Neuronal stem cell (in vitro differentiated cells): ENCODE results near the gene DHX16.
A peak's percentile ranks its signal among the peaks of the same experiment; 100 is the strongest.

Source experiments
- DNase-seq: peaks from one replicate; pipeline ENCODE4 v3.0.0-alpha.2; 2013; ENCODE audit warnings: low spot score
- H2AFZ ChIP-seq: one replicate; pipeline ENCODE4 v1.6.1; 2013; ENCODE audit warnings: mild to moderate bottlenecking, low read length, inconsistent platforms
- H2AK5ac ChIP-seq: 2 replicates; pipeline ENCODE4 v1.6.1; 2013; ENCODE audit warnings: low read depth, mild to moderate bottlenecking, inconsistent platforms, low read length, moderate library complexity, mixed read lengths
- H2BK120ac ChIP-seq: 2 replicates; pipeline ENCODE4 v1.6.1; 2013; ENCODE audit warnings: low read depth, mild to moderate bottlenecking, inconsistent platforms, low read length, moderate library complexity, mixed read lengths
- H2BK12ac ChIP-seq: one replicate; pipeline ENCODE4 v1.6.1; 2013; ENCODE audit warnings: low read length, inconsistent platforms
- H2BK15ac ChIP-seq: 2 replicates; pipeline ENCODE4 v1.6.1; 2013; ENCODE audit warnings: mild to moderate bottlenecking, low read length, inconsistent platforms, mixed read lengths
- H2BK5ac ChIP-seq: one replicate; pipeline ENCODE4 v1.6.1; 2013; ENCODE audit warnings: inconsistent platforms, mild to moderate bottlenecking, low read length, moderate library complexity
- H3K14ac ChIP-seq: one replicate; pipeline ENCODE4 v1.6.1; 2013; ENCODE audit warnings: low read length, inconsistent platforms
- H3K18ac ChIP-seq: 2 replicates; pipeline ENCODE4 v1.6.1; 2013; ENCODE audit warnings: low read length, inconsistent platforms
- H3K23ac ChIP-seq: 2 replicates; pipeline ENCODE4 v1.6.1; 2013; ENCODE audit warnings: low read depth, mild to moderate bottlenecking, mixed read lengths, low read length, inconsistent platforms; ENCODE audit not compliant: poor library complexity
- H3K27ac ChIP-seq: replicated peaks from 3 replicates; pipeline ENCODE4 v1.5.1; 2013; ENCODE audit warnings: low read length, inconsistent platforms
- H3K27me3 ChIP-seq, 3 experiments: 2 replicates each; pipeline ENCODE4 v1.6.1; 2013; ENCODE audit warnings: low read length in 3 of 3, mild to moderate bottlenecking in 2 of 3, inconsistent platforms in 1 of 3, low read depth in 1 of 3, mixed read lengths in 1 of 3, moderate library complexity in 1 of 3; ENCODE audit not compliant: control insufficient read depth in 3 of 3, insufficient read depth in 3 of 3
- H3K36me3 ChIP-seq, 2 donors: replicated peaks in 1 of 2; 2 replicates each; pipeline ENCODE4 v1.6.1; 2013; ENCODE audit warnings: low read length in 2 of 2; ENCODE audit not compliant: control insufficient read depth in 2 of 2, insufficient read depth in 2 of 2
- H3K4ac ChIP-seq: 2 replicates; pipeline ENCODE4 v1.6.1; 2013; ENCODE audit warnings: inconsistent platforms, mild to moderate bottlenecking, low read length, moderate library complexity
- H3K4me1 ChIP-seq, 2 donors: 1 replicate in 1 of 2; 2 replicates in 1 of 2; pipeline ENCODE4 v1.6.1; 2013; ENCODE audit warnings: low read length in 2 of 2, low read depth in 1 of 2; ENCODE audit not compliant: control insufficient read depth in 2 of 2, insufficient read depth in 1 of 2
- H3K4me2 ChIP-seq: one replicate; pipeline ENCODE4 v1.6.1; 2013; ENCODE audit warnings: mild to moderate bottlenecking, low read length, inconsistent platforms; ENCODE audit not compliant: insufficient read depth, poor library complexity, severe bottlenecking
- H3K4me3 ChIP-seq, 2 donors: 2 replicates each; pipeline ENCODE4 v1.5.1; 2013; ENCODE audit warnings: low read length in 2 of 2, mild to moderate bottlenecking in 2 of 2, inconsistent platforms in 1 of 2, moderate library complexity in 1 of 2
- H3K79me1 ChIP-seq: one replicate; pipeline ENCODE4 v1.6.1; 2013; ENCODE audit warnings: low read depth, mild to moderate bottlenecking, inconsistent platforms, low read length, moderate library complexity
- H3K9ac ChIP-seq: one replicate; pipeline ENCODE4 v1.6.1; 2013; ENCODE audit warnings: mild to moderate bottlenecking, low read depth, low read length, inconsistent platforms; ENCODE audit not compliant: poor library complexity
- H3K9me3 ChIP-seq, 2 donors: replicated peaks in 1 of 2; 2 replicates each; pipeline versions ENCODE3 to v1.6.1; 2013; ENCODE audit warnings: low read length in 2 of 2, mild to moderate bottlenecking in 2 of 2, inconsistent platforms in 1 of 2, low read depth in 1 of 2, mixed read lengths in 1 of 2, moderate library complexity in 1 of 2; ENCODE audit not compliant: control insufficient read depth in 2 of 2, insufficient read depth in 1 of 2
- H4K8ac ChIP-seq: one replicate; pipeline ENCODE4 v1.6.1; 2013; ENCODE audit warnings: low read depth, mild to moderate bottlenecking, inconsistent platforms, low read length, moderate library complexity
- H4K91ac ChIP-seq: one replicate; pipeline ENCODE4 v1.6.1; 2013; ENCODE audit warnings: low read length, low read depth, mild to moderate bottlenecking, inconsistent platforms; ENCODE audit not compliant: poor library complexity
- WGBS, 2 donors: extraction: QIAGEN DNeasy Blood & Tissue Kit; methylation state at CpG; one replicate each; pipeline ENCODE4 v1.1.7; 2013; ENCODE audit warnings: missing lambda C conversion rate in 2 of 2, mixed read lengths in 1 of 2; ENCODE audit not compliant: insufficient read length in 2 of 2, insufficient replicate concordance in 1 of 2; ENCODE audit errors: extremely low coverage in 2 of 2; 5-methylcytosine and 5-hydroxymethylcytosine counted together

DHX16 gene

DNA sequence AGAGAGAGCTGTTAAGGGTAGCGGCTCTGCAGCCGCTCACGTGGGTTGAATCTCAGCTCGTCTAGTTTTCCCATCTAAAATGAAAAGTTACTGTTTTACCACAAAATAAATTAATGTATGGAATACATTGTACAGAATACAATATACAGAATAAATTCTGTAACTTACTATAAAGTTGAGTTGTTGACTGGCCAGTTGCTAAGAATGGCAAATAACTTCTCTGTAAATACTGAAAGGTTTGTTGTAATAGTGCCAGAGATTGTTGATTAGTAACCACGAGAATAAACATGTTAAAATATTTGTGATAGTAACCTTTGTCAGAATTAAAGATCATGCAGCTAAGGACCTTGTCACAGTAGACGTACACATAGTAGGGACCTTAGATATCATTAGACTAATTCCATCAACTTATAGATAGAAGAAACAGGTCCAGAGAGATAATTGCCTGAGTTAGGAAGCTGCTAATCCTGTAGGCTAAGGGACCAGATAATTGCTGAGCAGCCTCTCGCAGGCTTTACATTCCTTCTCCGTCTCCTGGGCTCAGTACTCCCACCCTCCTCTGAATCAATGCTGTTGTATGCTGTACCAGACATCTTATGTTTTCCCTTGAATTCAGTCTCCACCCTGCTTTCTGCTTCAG, 18.5 kb upstream of the DHX16 start:
- H3K9me3 ChIP-seq, result no peaks in the 10 kb centered on the region
- no peak overlapping the region for H2BK120ac ChIP-seq
- peak overlapping the region; percentile 62 to 97 for H3K4me3 ChIP-seq
- H3K4me1 ChIP-seq, result peaks cover 23 to 27% of the 10 kb centered on the region in 2 donors
- no peak for DNase-seq
- no peak overlapping the region for H2BK12ac ChIP-seq
- peaks cover 2 to 17% of the 10 kb centered on the region in 2 donors for H3K36me3 ChIP-seq
- H3K27me3 ChIP-seq, result no peaks in the 10 kb centered on the region
- no peak overlapping the region for H3K4ac ChIP-seq
- H3K14ac ChIP-seq, result no peak overlapping the region
- H2AK5ac ChIP-seq, result no peak overlapping the region
- H3K18ac ChIP-seq, result no peak overlapping the region
- H4K8ac ChIP-seq, result no peak overlapping the region
- H3K4me2 ChIP-seq, result peak overlapping the region; percentile 73
- H2BK5ac ChIP-seq, result peak overlapping the region; percentile 85
- no peak overlapping the region for H3K9ac ChIP-seq
- H3K27ac ChIP-seq, result peak overlapping the region; percentile 99
- H3K79me1 ChIP-seq, result peaks cover 6% of the 10 kb centered on the region
- H2BK15ac ChIP-seq, result no peak overlapping the region
- no CpG with 5 or more reads among the region's 8 CpGs for WGBS, 2 donors
- H4K91ac ChIP-seq, result no peak overlapping the region
- no peak overlapping the region for H3K23ac ChIP-seq
- peak overlapping the region; percentile 98 for H2AFZ ChIP-seq

DNA sequence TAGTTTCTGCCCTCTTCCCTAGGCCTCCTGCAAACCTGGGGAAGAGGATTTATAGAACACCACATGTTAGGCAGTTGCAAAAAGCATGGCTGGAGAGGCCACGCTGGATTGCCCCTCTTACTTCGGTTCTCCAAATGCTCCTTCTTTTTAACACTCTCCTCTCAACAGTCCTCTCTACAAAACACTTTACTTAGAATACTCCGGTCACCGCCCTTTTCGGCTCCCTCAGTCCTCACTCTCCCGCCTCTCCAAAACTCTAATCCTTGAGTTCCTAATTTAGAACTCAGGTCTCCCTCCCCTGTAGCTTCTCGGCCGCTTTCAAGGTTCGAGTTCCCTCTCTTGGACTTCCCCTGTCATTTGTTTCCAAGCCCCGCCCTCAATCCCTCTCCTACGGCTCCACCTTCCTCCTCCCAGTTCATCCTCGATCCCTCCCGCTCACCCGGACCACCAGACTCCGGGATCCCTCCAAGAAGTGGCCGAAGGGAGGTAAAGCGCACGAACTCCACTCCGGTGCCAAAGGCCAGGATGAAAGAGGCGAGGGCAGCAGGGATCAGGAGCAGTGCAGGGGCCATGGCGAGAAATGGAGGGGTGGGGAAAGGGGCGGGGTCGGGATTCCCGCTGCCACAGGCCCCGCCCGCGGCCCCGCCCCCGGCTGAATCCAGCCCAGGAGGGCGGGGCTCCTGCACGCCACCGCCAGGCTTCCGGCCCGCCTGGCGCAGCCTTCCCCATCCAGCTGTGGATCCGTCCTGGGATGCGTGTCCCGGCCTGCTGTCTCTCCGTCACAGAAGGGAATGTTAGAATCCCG, 17.8 kb upstream of the DHX16 start, which contains the start of gene NRM:
TSS of gene NRM (minus strand) at position 582 of the 805 bp plus-strand sequence. CDS start at position 572, 10 bp downstream.
- no peak within 1 kb of the TSS for H3K23ac ChIP-seq
- H3K14ac ChIP-seq, result peak within 1 kb of the TSS; percentile 49
- H2AFZ ChIP-seq, result peak within 1 kb of the TSS; percentile 98
- H4K91ac ChIP-seq, result no peak within 1 kb of the TSS
- peak within 1 kb of the TSS; percentile 98 for H3K18ac ChIP-seq
- H3K4ac ChIP-seq, result peak within 1 kb of the TSS; percentile 27
- peak within 1 kb of the TSS; percentile 41 for H2AK5ac ChIP-seq
- H3K4me2 ChIP-seq, result peak within 1 kb of the TSS; percentile 73
- peak within 1 kb of the TSS; percentile 82 for H2BK12ac ChIP-seq
- no peaks in the 10 kb centered on the region for H3K9me3 ChIP-seq
- H3K36me3 ChIP-seq, result peaks cover 2 to 18% of the 10 kb centered on the region in 2 donors
- H3K9ac ChIP-seq, result peak within 1 kb of the TSS; percentile 90
- H2BK120ac ChIP-seq, result no peak within 1 kb of the TSS
- no peaks in the 10 kb centered on the region for H3K27me3 ChIP-seq
- H3K4me3 ChIP-seq, result peak within 1 kb of the TSS; percentile 88 to 97
- peaks cover 27 to 34% of the 10 kb centered on the region in 2 donors for H3K4me1 ChIP-seq
- peak within 1 kb of the TSS; percentile 99 for H3K27ac ChIP-seq
- DNase-seq, result peak; percentile 86
- peaks cover 9% of the 10 kb centered on the region for H3K79me1 ChIP-seq
- H2BK5ac ChIP-seq, result peak within 1 kb of the TSS; percentile 85
- WGBS, 2 donors, result no CpG with 5 or more reads among the region's 40 CpGs
- H2BK15ac ChIP-seq, result no peak within 1 kb of the TSS
- H4K8ac ChIP-seq, result no peak within 1 kb of the TSS

- H2BK15ac ChIP-seq, result no peak overlapping the region
- H4K91ac ChIP-seq, result no peak overlapping the region
- peak overlapping the region; percentile 50 for H2BK5ac ChIP-seq
- peak overlapping the region; percentile 98 for H2AFZ ChIP-seq
- no peak overlapping the region for H2BK12ac ChIP-seq
- H3K4me2 ChIP-seq, result peak overlapping the region; percentile 73
- DNase-seq, result no peak
- H3K9ac ChIP-seq, result peak overlapping the region; percentile 75
- WGBS, 2 donors, result no CpG with 5 or more reads among the region's 4 CpGs
- H3K18ac ChIP-seq, result peak overlapping the region; percentile 39
- no peak overlapping the region for H3K23ac ChIP-seq
- H3K36me3 ChIP-seq, result peaks cover 2 to 25% of the 10 kb centered on the region in 2 donors
- peak overlapping the region; percentile 27 for H3K4ac ChIP-seq
- H3K79me1 ChIP-seq, result peaks cover 9% of the 10 kb centered on the region
- H2AK5ac ChIP-seq, result peak overlapping the region; percentile 41
- H3K9me3 ChIP-seq, result no peaks in the 10 kb centered on the region
- peaks cover 32 to 40% of the 10 kb centered on the region in 2 donors for H3K4me1 ChIP-seq
- no peak overlapping the region for H2BK120ac ChIP-seq
- no peaks in the 10 kb centered on the region for H3K27me3 ChIP-seq
- no peak overlapping the region for H4K8ac ChIP-seq
- peak overlapping the region; percentile 49 for H3K14ac ChIP-seq
- peak overlapping the region; percentile 88 to 97 for H3K4me3 ChIP-seq
- peak overlapping the region; percentile 99 for H3K27ac ChIP-seq
These were observed 17.2 kb upstream of the DHX16 start for GRCh38 chr6:30689985-30690384.
